NCI-H1417 (cell line): ENCODE results near the gene OTOR.
A peak's percentile ranks its signal among the peaks of the same experiment; 100 is the strongest.

Experiments
- DNase-seq, 3 experiments: peaks; one replicate each; lab custom pipeline; 2025; lab: John Stamatoyannopoulos, UW

The OTOR gene, protein sequence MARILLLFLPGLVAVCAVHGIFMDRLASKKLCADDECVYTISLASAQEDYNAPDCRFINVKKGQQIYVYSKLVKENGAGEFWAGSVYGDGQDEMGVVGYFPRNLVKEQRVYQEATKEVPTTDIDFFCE

DNA sequence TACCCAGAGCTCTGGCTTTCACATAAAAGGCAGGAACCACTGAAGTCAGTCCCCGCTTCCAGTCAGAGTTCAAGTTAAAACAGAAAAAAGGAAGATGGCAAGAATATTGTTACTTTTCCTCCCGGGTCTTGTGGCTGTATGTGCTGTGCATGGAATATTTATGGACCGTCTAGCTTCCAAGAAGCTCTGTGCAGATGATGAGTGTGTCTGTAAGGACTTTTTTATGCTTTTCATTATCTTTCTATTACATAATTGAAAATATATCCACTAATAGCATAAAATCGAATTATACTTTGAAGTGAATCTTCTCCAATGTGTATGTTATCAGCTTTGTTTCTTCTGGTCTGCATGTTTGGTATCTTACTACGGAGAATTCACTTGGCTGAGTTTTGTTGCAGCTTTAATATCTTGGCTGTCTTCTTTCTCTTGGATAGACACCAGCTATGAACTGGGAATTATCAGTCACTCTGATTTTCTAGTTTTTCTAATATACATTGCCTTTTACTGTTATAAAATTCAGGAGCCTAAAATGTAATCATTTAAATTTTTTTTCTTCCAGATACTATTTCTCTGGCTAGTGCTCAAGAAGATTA is at the start of gene OTOR:
Gene OTOR, plus strand, starts transcription at position 51 of the 593 bp plus-strand sequence. Its CDS starts 44 bp downstream, at position 95.
- DNase-seq: no peak

DNA sequence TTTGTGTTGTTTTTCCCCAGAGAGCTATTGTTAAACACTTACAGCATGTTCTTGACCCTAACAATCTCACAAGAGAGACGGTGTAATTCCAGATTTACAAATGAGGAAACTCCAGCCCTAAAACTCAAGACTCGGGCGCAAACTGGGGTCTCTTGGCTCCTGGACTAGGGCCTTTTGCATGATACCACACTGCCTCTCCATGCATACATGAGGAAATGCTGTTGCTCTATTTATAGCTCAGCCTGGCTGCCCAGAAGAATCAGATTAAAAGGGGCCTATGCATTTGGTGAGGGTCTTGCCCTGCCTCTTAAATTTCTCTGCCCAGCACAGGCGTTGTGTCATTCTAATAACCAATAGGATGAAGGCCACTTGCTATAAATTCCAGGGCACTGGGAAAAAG is 48.9 kb upstream of the OTOR start:
- no peak for DNase-seq

DNA sequence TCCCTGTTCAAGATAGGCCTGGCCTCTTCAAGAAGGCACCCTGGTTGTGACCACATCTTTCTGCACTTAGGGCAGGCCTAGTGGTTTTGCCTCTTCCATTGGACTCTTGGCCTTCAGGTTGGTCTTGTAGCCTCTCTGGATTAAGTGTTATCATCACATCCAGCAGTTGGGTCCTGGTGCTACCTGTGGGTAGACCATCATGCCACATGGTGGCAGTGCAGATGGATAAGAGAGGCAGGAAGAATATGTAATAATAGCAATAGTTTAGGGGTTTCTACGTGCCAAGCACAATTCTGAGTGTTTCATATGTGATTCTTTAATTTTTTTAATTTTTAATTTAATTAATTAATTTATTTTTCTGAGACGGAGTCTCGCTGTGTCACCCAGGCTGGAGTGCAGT is 46.9 kb upstream of the OTOR start:
- peak in 1 of 3 experiments; percentile 14 for DNase-seq

DNA sequence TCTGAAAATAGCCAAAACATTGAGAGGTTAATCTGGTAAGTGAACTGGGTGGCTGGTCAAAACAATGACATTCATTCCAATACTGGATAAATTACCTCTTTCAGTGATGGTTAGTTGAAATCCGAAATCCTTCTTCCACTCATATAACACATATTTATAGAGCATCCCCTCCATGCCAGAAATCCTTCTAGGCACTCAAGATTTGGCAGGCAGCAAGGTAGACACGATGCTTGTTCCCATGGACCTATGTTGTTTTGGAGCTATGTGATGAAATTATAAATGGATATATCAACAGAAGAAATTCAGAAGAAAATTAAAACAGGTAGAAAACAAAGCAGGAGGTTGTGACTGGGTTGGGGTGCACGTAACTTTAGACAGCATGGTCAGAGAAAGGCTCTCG is 44.6 kb upstream of the OTOR start:
- no peak for DNase-seq

DNA sequence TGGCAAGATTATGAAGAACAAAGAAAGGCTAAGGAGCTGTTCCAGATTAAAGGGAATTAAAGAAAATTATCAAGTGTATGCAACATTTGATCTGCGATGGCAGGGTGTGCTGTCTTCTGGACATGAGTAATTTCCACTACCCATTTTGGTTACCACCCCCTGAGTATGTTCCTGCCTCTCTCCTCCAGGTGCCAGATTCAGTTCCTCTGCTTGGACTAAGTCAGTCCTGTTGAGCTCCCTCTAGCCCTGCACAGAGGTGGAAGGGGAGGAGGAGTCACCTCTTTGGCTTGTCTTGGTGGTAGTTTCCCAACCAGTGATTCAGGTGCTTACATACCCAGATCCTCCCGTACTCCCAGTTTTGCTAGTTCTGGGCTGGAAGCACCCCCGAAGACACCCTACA is 40.5 kb upstream of the OTOR start:
- no peak for DNase-seq

DNA sequence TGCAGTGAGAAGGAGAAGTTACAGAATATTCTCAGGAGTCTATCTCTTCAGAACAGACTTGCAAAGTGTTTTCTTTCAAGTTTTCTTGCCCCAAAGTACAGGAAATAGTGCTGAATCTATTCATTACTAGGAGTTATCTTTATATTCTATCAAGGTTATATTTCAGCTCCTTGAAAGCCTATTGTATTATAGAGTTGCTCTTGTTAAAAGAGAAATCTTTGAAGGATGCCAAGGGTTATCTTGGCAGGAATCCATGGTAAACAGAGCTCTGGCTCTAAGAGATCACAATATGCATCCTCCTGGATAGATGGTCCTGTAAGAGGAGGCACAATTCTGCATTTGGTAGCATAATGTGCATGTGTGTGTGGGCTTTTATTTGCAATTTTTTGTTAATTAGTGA is 39.6 kb upstream of the OTOR start:
- peak in 2 of 3 experiments; percentile 31 to 32 for DNase-seq

DNA sequence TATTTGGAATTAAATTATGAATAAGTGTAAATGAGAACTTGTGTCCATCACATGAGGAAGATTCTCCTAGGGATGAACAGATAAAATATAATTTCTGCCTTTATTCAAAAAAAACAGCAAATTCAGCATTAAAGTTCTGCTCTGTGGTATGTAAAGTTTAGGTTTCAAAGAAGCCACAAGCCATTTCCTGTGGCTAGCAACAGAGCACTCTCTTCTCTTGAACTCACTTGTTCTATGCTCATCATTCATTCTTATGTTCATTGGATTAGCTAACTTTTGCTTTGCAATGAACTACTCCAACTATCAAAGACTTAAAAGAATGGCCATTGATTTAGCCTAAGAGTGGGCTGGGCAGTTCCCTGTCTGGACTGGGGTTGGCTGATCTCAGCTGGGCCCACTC is 39.1 kb upstream of the OTOR start:
- no peak for DNase-seq

DNA sequence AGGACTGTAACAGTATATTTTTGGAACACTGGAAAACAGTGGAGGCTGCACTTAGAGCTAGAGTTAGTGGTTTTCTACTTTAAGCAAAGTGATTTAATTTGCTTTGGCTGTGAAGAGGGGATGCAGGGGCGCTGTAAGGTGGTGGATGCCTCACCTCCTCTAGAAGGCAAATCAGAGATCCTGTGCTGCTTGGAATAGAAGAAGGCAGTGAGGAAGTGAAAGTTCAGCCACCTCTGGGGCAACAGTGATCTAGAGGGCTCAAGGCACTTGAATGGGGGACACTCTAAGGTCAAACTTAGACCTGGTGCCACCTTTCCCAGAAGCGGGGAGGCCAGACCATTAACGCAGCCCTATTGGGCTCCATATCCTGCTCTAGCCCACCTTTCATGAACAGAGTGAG is 37.4 kb upstream of the OTOR start:
- no peak for DNase-seq

DNA sequence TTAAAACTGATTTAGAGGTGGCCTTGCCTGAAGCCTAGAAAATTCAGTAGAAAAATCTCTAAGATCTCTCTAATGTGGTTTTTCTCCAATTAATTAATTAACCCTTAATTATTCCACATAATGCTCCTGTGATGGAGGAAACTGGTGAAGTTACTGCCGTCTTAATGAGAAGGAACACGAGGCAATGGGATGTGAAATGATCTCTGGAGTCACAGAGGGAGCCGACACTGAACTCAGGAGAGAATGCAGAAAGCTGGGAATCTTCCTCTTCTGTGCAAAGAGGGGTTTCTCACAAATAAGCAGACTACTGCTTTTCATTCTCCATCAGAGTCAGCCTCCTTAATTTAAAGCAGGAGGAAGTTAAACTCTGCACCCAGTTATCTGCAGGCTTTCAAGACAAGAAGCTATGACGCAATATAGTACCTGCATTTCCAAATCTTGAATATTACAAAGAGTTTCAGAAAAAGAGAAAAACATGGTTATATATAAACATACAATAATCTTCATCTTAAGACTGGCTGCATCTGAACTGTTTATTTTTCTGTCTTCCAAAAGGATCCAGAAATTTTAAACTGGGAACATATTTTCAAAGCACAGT is 36.4 kb upstream of the OTOR start:
- DNase-seq: peak in 1 of 3 experiments; percentile 24

DNA sequence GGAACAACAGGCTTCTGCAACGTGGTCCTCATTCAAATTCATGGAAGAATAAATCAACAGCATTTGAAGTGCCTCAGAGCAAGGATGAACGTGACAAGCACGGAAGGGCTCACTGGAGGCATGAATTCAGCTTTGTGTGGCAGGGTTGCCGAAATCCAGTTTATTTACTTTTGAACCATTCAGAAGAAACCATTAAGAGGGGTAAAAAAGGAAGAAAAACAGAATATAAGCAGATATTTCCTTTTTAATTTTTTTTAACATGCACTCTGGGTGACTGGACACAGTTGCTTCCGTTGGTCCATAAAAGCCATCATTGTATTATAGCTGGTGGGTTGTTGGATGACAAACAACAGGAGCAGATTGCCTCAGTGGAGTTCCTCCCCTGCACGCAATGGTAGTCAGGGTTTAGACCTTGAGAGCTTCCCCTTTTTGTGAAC is 35.6 kb upstream of the OTOR start:
- peak in 2 of 3 experiments; percentile 21 to 55 for DNase-seq

DNA sequence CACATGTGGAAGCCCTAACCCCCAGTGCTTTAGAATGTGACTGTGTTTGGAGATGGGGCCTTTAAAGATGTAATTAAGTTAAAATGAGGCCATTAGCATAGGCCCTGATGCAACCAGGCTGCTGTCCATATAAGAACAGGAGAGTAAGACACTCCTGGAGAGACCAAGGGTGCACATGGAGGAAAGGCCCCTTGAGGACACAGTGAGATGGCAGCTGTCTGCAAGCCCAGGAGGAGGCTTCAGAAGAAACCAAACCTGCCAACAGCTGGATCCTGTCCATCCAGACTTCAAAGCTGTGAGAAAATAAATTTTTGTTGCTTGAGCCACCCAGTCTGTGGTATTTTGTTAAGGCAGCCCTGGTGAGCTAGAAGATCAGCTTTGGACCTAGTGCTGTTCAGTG is 35.1 kb upstream of the OTOR start:
- DNase-seq: no peak

DNA sequence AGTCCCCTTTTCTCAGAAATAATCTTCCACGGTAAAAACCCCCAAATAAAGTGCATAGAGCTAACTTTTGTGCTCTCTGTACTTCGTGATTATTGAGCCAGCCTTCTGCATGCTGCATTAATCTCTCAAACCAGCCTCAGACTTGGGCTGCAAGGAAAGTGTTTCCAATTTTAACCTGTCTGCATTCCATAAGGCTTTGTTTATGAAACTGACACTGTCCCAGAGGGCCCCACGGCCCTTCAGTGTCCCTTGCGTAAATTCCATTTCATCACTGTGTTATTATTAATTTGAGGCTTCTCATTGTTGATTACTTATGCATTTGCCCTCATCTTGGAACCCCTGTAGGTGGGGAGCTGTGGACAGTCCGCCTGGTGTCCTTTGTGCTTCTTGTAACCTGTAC is 33.9 kb upstream of the OTOR start:
- no peak for DNase-seq

DNA sequence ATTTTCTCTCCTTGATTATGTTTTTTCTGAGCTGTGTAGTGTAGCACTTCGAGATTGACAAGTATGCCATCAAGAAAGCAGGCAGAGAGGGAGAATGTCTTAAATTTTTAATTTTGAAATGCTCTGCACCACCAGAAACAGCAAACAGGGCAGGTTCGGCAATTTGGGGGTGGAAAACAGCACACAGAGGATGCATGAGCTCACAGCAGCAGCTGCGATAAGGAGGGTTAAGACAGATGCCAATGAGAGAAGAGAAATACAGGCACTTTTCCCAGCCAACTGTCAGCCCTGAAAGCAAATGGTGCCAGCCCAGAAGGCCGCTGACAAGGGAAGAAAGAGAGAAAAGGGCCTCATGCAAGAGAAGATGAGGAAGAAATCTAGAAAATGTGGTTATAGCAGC is 33.4 kb upstream of the OTOR start:
- DNase-seq: no peak

DNA sequence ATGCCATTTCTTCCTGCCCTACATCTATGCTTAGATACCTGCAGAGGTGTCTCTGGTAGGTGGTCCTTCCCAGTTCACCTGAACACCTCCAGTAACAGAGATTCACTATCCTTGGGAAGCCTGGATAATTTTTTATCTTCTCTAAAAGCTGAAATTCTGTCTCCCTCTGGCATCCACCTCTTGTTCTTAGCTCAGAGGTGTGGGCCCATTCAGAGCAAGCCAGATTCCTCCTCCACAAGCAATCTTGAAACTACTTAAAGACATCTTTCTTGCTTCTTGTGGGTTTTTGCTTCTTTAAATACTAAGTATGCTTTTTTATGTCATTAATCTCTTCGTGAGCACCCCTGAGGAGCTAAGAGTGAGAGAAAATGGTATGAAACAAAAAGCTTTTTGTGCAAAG is 28.7 kb upstream of the OTOR start:
- DNase-seq: no peak

DNA sequence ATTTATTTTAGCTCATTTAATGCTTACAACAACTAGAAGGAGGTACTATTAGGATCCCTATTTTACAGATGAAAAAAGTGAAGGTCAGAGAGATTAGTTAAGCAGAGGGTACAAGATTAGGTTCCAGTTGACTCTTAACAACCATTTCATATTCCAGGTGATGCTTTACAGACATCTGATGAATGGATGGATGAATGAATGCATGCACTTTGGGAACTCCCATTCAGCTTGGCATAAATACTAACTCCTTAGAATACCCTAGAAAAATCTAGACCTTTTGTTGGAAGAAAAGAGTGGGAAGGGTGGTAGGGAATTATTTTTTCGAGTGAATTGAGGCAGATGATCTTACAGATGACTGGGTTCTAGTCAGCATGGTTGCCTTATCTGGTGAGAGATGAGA is 19.1 kb upstream of the OTOR start:
- no peak for DNase-seq

DNA sequence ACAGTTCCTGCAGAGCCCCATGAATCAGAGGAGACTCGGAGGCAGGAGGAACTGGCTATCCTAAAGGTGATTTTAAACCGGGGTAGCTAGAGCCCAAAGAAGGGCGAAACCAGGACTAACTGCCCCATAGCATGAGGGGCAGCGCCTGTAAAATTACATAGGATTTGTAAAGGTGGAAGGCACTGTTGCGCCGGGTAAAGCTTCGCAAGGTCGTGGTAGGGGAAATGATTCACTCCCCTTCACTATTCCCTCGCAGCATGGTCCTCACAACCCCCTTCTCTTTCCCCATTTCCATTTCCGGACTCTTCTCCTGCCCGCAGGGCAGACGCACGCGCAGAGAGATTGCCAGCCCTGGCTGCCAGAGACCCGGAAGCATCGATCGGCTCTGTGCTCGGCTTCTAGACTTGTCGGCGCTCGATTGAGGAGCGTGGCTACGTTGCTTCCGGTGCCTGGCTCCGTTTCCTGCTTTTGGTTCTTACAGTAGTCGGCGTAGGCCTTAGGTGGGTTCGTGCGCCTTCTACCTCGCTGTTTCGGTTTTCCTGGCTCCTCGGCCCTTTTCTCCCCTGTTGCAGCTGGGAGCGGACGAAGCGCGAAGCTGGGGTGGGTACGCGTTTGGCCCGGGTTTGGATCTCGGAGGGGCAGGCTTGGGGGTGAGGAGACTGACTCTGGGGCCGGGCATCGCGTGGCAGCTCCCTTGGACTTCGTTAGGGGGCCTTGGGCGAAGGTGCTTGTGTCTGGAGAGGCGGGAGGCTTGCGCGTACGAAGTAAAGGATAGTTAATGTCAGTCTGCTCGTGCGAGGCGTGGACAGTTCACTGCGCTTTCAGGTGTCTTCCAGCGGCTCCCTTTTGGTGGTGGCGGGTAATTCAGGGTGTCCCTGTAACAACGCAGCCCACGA is 18.3 kb upstream of the OTOR start, which contains the start of gene SNRPB2:
Gene SNRPB2, plus strand, starts transcription at position 462 of the 896 bp plus-strand sequence. CDS start 1,677 bp downstream, outside the sequence.
- peak; percentile 86 to 96 (median 94) for DNase-seq

DNA sequence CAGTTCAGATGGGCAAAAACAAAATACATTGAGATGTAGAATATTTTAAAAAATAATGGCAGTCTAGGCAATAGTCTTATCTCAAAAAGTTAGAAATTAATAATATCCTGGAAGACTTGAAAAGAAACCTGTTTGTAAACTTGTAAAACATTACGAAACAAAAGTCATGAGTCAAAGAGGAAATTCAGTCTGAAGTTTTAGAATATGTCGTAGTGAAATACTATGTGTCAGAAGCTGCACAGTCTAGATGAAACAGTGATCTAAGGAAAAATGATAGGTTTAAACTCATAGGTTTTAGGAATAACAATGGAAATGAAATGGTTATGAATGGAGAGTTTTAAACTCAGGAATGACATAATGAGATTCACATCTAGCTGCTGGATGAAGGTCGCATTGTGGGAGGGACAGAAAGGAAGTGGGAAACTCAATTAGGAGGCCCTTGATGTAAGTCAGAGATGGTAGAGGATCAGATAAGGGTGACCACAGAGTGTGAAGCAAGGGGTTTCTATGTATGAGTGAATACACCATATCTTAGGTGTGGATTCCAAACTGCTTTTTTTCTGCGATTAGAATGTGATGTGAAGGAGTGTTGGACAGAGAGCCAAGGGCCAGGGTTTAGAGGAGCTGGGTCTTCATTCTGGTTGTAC is 15.5 kb upstream of the OTOR start:
- no peak for DNase-seq

DNA sequence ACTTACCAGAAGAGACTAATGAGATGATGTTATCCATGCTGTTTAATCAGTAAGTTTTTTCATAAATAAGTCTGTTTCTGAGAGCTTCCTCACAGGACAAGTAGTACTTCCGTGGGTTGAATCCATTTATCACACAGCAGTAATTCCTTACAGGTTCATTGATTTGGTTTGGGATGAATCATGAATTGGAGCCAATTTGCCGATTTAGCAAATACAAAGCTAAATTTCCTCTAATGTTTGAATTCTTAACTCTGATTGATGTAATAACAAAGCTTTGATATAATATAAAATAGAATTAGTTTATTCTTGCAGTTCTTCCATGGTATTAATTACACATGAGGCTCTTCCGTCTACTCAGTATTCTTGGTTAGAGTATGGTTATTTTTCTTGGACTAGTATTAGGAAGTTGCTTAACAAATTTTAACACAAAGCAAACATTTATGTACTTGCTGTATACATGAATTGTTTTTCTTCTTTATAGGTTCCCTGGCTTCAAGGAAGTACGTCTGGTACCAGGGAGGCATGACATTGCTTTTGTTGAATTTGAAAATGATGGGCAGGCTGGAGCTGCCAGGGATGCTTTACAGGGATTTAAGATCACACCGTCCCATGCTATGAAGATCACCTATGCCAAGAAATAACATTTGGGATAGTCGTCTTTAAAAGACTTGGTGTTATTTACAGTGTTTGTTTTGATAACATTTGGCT is 7.6 kb upstream of the OTOR start:
- DNase-seq: no peak

DNA sequence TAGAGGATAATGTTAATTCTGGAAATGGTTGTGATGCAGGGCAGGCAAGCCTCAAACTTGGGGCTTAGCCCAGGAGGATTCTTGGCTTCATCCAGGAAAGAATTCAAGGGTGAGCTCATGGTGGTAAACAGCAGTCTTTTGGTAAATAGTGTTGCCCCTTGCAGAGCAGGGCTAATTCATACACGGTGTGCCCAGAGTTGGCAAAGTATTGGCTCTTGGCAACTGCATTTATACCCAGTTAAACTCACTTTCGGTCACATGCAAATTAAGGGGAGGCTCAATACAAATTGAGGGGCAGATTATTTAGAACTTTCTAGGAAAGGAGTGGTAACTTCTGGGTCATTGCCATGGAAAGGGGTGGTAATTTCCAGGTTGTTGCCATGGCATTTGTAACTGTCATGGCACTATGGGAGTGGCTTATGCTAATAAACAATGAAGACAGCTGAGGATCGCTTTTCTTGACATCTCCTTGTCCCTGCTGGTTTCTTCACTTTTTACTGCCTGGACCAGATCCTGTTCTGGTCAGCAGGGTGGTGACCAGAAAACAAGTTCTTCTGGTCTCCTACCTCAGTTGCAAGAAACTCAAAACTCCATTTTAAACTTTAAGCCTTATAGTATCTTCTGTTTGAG is 3.9 kb upstream of the OTOR start:
- no peak for DNase-seq

DNA sequence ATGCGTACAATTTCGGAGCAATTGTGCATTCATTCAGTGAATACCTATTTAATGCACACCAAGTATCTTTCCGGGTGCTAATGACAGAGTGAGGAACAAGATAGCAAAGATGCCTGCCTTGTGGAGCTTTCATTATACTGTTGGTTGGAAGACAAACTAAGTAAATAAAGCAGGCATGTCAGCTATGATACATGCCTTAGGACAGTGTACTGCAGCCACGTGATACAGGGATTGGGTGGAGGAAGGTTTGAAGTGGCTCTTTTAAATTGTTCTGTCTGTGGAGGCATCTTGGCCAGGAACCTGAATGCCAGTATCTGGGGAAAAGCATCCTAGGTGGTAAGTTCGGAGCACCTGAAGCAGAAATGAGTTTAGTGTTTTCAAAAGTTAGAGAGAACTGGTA is 3.0 kb upstream of the OTOR start:
- no peak for DNase-seq

DNA sequence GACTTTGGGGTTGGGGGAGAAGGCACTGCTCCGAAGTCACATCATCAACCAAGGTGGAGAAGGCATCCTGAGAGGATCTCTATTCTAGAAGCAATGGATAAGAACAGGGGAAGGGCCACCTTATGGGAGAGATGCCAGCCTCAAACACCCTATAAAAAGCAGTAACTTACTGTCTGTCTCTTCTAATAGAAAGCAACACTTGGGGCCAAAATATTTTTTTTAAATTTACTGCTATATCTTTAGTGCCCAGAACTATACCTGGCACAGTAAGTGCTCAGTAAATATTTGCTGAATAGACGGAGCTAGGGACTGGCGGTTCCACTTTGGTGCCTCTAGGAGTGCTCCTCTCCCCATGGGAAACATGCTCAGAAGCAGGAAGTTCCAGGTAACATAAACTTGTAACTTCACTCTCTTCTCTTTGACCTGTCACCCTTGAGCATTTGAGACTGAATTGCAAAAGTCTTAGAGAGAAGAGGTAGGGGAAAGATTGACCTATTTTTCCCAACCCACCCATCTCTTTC is 807 bp upstream of the OTOR start:
- DNase-seq: peak in 2 of 3 experiments; percentile 13 to 22
